WERI-Rb-1 (cell line): ENCODE data around the gene KIRREL3.

Experiments used
- DNase-seq: peaks from one replicate; pipeline ENCODE4 v3.0.0-alpha.2; 2020
- H3K27ac ChIP-seq: fragments of 250-450 bp; sonication (Bioruptor Pico); 2 replicates; pipeline ENCODE4 v1.5.1; 2020; ENCODE audit warnings: mild to moderate bottlenecking, moderate library complexity
- H3K27me3 ChIP-seq: fragments of 250-450 bp; sonication (Bioruptor Pico); 2 replicates; pipeline ENCODE4 v1.5.1; 2021; ENCODE audit warnings: mild to moderate bottlenecking, low read depth, moderate library complexity; ENCODE audit not compliant: insufficient read depth, severe bottlenecking
- H3K36me3 ChIP-seq: fragments of 250-450 bp; sonication (Bioruptor Pico); 2 replicates; pipeline ENCODE4 v1.5.1; 2020; ENCODE audit warnings: mild to moderate bottlenecking, moderate library complexity
- H3K4me3 ChIP-seq: 2 replicates; pipeline ENCODE4 v1.5.1; 2011; ENCODE audit warnings: low read depth, mild to moderate bottlenecking, control low read depth, low read length
- H3K9me3 ChIP-seq: fragments of 250-450 bp; sonication (Bioruptor Pico); 2 replicates; pipeline ENCODE4 v1.5.1; 2021; ENCODE audit warnings: mild to moderate bottlenecking, moderate library complexity; ENCODE audit not compliant: severe bottlenecking
- CTCF ChIP-seq: IDR thresholded peaks from 2 replicates; pipeline ENCODE4 v1.5.1; 2011; ENCODE audit warnings: low read depth, mild to moderate bottlenecking, control low read depth, inconsistent platforms, low read length

Gene KIRREL3

GRCh38 chr11:126687477-126687876 is 313.1 kb downstream of the KIRREL3 start:
- H3K36me3 ChIP-seq: no peaks in the 10 kb centered on the region
- H3K4me3 ChIP-seq: no peak overlapping the region
- no peak overlapping the region for H3K27ac ChIP-seq
- no peaks in the 10 kb centered on the region for H3K9me3 ChIP-seq
- H3K27me3 ChIP-seq: no peaks in the 10 kb centered on the region
- no peak for DNase-seq
- no peak for TF ChIP-seq CTCF

- DNase-seq: no peak
- TF ChIP-seq CTCF: no peak
- Histone ChIP-seq H3K4me3 (no peak overlapping the region), H3K36me3 (no peaks in the 10 kb centered on the region), H3K27ac (no peak overlapping the region), H3K9me3 (no peaks in the 10 kb centered on the region), H3K27me3 (no peaks in the 10 kb centered on the region)
These were observed 313.6 kb downstream of the KIRREL3 start for GRCh38 chr11:126686938-126687337.

GRCh38 chr11:126683766-126684728 is 316.5 kb downstream of the KIRREL3 start:
- Histone ChIP-seq H3K36me3 (no peaks in the 10 kb centered on the region), H3K9me3 (no peaks in the 10 kb centered on the region), H3K27ac (no peak overlapping the region), H3K27me3 (no peaks in the 10 kb centered on the region), H3K4me3 (no peak overlapping the region)
- no peak for DNase-seq
- TF ChIP-seq CTCF: no peak

GRCh38 chr11:126682590-126682989 is 318.0 kb downstream of the KIRREL3 start:
- H3K27me3 ChIP-seq: no peaks in the 10 kb centered on the region
- H3K9me3 ChIP-seq: no peaks in the 10 kb centered on the region
- no peaks in the 10 kb centered on the region for H3K36me3 ChIP-seq
- no peak overlapping the region for H3K4me3 ChIP-seq
- no peak for DNase-seq
- H3K27ac ChIP-seq: no peak overlapping the region
- TF ChIP-seq CTCF: no peak

- Histone ChIP-seq H3K27me3 (no peaks in the 10 kb centered on the region), H3K4me3 (no peak overlapping the region), H3K27ac (no peak overlapping the region), H3K36me3 (no peaks in the 10 kb centered on the region), H3K9me3 (no peaks in the 10 kb centered on the region)
- DNase-seq: no peak
- no peak for TF ChIP-seq CTCF
These were observed 319.9 kb downstream of the KIRREL3 start for GRCh38 chr11:126680700-126681099.
